HL-60 (cell line): Measurements from ENCODE around the gene ARPC1A.
"Not testable (repeated sequence)": the region's sequence is repeated elsewhere in the genome, so short reads cannot be mapped to it uniquely, and the experiment has no call there.

Source experiments
- DNase-seq, 2 experiments: peaks; one replicate each; pipeline ENCODE4 v3.0.0-alpha.2; 2010 to 2020; ENCODE audit warnings: low read depth in 1 of 2, low spot score in 1 of 2
- H3K27ac ChIP-seq: fragments of 250-450 bp; sonication (Bioruptor Pico); replicated peaks from 2 replicates; pipeline ENCODE4 v1.5.1; 2020; ENCODE audit warnings: mild to moderate bottlenecking, moderate library complexity
- H3K27me3 ChIP-seq: fragments of 250-450 bp; sonication (Bioruptor Pico); 2 replicates; pipeline ENCODE4 v1.5.1; 2021; ENCODE audit warnings: mild to moderate bottlenecking, moderate library complexity; ENCODE audit not compliant: insufficient read depth, poor library complexity, severe bottlenecking
- H3K4me3 ChIP-seq: replicated peaks from 2 replicates; pipeline ENCODE4 v1.5.1; 2011; ENCODE audit warnings: mild to moderate bottlenecking, control low read depth, low read length; ENCODE audit not compliant: insufficient read depth
- GABPA ChIP-seq: IDR thresholded peaks from 2 replicates; pipeline ENCODE4 v1.6.1; 2012; ENCODE audit warnings: low read depth
- POLR2AphosphoS5 ChIP-seq: IDR thresholded peaks from 2 replicates; pipeline ENCODE4 v1.6.1; 2012; ENCODE audit warnings: low read depth
- SPI1 ChIP-seq: IDR thresholded peaks from 2 replicates; pipeline ENCODE4 v1.6.1; 2012; ENCODE audit warnings: low read depth, mild to moderate bottlenecking, borderline replicate concordance
- TF ChIP-seq, protein P1 (sequence below): IDR thresholded peaks from 2 replicates; pipeline ENCODE4 v1.6.1; 2012; ENCODE audit warnings: low read depth; ENCODE audit not compliant: insufficient replicate concordance
- TF ChIP-seq, protein P2 (sequence below): IDR thresholded peaks from one replicate; pipeline ENCODE4 v1.5.1; 2011; ENCODE audit warnings: low read length, control low read depth, inconsistent platforms; ENCODE audit not compliant: insufficient read depth

The ARPC1A gene

DNA sequence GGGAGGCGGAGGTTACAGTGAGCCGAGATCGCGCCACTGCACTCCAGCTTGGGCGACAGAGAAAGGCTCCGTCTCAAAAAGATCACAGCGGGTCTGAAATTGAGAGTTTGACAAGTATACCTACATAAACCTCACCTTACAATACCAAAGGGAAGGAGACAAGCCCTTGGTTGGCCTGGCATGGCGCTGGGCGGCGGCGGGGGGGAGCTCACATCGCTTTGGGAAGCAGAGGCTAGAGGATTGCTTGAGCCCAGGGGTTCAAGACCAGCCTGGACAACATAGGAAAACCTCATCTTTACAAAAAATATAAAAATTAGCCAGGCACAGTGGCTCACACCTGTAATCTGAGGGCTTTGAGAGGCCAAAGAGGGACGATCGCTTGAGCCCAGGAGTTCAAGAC lies 1.1 kb upstream of the ARPC1A start:
- TF ChIP-seq POLR2AphosphoS5 (no peak), GABPA (no peak), SPI1 (no peak)
- TF ChIP-seq, protein P1, sequence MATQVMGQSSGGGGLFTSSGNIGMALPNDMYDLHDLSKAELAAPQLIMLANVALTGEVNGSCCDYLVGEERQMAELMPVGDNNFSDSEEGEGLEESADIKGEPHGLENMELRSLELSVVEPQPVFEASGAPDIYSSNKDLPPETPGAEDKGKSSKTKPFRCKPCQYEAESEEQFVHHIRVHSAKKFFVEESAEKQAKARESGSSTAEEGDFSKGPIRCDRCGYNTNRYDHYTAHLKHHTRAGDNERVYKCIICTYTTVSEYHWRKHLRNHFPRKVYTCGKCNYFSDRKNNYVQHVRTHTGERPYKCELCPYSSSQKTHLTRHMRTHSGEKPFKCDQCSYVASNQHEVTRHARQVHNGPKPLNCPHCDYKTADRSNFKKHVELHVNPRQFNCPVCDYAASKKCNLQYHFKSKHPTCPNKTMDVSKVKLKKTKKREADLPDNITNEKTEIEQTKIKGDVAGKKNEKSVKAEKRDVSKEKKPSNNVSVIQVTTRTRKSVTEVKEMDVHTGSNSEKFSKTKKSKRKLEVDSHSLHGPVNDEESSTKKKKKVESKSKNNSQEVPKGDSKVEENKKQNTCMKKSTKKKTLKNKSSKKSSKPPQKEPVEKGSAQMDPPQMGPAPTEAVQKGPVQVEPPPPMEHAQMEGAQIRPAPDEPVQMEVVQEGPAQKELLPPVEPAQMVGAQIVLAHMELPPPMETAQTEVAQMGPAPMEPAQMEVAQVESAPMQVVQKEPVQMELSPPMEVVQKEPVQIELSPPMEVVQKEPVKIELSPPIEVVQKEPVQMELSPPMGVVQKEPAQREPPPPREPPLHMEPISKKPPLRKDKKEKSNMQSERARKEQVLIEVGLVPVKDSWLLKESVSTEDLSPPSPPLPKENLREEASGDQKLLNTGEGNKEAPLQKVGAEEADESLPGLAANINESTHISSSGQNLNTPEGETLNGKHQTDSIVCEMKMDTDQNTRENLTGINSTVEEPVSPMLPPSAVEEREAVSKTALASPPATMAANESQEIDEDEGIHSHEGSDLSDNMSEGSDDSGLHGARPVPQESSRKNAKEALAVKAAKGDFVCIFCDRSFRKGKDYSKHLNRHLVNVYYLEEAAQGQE = no peak
- TF ChIP-seq, protein P2, sequence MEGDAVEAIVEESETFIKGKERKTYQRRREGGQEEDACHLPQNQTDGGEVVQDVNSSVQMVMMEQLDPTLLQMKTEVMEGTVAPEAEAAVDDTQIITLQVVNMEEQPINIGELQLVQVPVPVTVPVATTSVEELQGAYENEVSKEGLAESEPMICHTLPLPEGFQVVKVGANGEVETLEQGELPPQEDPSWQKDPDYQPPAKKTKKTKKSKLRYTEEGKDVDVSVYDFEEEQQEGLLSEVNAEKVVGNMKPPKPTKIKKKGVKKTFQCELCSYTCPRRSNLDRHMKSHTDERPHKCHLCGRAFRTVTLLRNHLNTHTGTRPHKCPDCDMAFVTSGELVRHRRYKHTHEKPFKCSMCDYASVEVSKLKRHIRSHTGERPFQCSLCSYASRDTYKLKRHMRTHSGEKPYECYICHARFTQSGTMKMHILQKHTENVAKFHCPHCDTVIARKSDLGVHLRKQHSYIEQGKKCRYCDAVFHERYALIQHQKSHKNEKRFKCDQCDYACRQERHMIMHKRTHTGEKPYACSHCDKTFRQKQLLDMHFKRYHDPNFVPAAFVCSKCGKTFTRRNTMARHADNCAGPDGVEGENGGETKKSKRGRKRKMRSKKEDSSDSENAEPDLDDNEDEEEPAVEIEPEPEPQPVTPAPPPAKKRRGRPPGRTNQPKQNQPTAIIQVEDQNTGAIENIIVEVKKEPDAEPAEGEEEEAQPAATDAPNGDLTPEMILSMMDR = no peak
- DNase-seq = no peak
- no peak overlapping the region for H3K4me3 ChIP-seq
- no peak overlapping the region; the same call in 1 of the 2 replicates for H3K27ac ChIP-seq
- no peaks in the 10 kb centered on the region for H3K27me3 ChIP-seq

DNA sequence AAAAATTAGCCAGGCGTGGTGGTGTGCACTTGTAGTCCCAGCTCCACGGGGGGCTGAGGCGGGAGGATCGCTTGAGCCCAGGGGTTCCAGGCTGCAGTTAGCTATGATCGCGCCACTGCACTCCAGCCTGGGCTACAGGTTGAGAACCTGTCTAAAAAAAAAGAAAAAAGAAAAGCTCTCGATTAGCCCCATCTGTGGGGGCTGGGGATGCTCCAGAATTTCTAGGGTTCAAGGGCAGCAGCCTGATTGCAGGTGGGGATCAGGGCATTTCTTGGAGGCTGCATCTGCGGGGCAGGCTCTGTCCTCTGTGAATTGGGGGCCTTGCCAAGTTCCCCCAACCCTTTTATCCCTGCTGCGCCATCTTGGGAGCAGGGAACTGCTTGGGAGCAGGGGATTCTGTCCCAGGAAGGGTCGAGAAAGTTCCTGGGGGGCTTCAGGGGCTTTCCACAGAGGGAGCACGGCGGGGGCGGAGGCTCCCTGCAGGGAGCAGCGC lies 651 bp upstream of the ARPC1A start:
- H3K4me3 ChIP-seq = peak overlapping the region; percentile 86
- H3K27ac ChIP-seq = peak overlapping the region; percentile 80
- DNase-seq = no peak
- no peaks in the 10 kb centered on the region for H3K27me3 ChIP-seq
- TF ChIP-seq, protein P2 = no peak
- no peak for TF ChIP-seq GABPA
- no peak for TF ChIP-seq SPI1
- TF ChIP-seq POLR2AphosphoS5 = no peak
- TF ChIP-seq, protein P1 = no peak

DNA sequence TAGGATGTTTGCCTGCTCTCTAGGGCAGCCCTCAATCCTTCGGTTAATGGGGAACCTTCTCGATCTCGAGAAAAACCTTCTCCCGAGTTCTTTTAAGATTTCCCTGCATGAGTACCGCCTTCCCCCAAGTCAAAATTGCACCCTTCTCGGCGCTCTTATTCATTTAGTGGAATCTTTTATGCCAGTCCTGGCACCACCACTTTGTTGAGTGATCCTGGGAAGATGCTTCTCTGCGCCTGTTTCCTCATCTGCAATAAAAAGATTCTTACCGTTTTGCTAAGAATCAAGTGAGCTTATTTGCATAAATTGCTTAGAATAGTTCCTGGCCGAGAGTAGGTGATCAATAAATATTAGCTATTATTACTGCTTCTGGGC lies 697 bp downstream of the ARPC1A start:
- H3K4me3 ChIP-seq = peak overlapping the region; percentile 86
- no peak for DNase-seq
- peak overlapping the region; percentile 80 for H3K27ac ChIP-seq
- no peak for TF ChIP-seq GABPA
- TF ChIP-seq SPI1 = no peak
- TF ChIP-seq, protein P1 = no peak
- TF ChIP-seq POLR2AphosphoS5 = no peak
- TF ChIP-seq, protein P2 = no peak
- H3K27me3 ChIP-seq = no peaks in the 10 kb centered on the region

DNA sequence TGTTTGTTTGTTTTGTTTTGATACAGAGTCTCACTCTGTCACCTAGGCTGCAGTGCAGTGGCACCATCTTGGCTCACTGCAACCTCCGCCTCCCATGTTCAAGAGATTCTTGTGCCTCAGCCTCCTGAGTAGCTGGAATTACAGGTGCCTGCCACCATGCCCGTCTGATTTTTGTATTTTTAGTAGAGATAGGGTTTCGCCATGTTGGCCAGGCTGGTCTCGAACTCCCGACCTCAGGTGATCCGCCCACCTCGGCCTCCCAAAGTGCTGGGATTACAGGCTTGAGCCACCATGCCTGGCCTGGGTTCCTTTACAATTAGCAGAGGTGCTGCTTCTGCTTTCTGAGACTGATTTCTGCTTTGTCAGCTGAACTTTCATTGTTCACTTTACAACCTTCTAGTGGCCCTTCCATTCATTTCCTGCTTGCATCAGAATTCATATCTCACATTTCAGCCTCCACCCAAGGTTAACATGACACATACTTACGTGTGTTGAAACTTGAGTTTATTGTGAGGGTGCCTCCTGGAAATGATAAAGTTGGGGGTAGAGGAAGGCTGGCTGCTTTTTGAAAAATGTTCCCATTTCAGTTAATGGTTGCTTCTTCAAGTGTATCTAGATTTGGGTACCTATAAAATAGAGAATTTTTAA lies 4.7 kb downstream of the ARPC1A start:
- peak overlapping the region; percentile 9 for H3K27ac ChIP-seq
- H3K4me3 ChIP-seq = not testable (repeated sequence)
- peak; percentile 59 to 81 for DNase-seq

More for the DNA sequence above, 4.7 kb downstream of the ARPC1A start:
- not testable (repeated sequence) for H3K27me3 ChIP-seq
